ENCODE data around the gene ISCU.
A peak's percentile ranks its signal among the peaks of the same experiment; 100 is the strongest.
"Not testable (repeated sequence)": the region's sequence is repeated elsewhere in the genome, so short reads cannot be mapped to it uniquely, and the experiment has no call there.

ISCU gene

DNA sequence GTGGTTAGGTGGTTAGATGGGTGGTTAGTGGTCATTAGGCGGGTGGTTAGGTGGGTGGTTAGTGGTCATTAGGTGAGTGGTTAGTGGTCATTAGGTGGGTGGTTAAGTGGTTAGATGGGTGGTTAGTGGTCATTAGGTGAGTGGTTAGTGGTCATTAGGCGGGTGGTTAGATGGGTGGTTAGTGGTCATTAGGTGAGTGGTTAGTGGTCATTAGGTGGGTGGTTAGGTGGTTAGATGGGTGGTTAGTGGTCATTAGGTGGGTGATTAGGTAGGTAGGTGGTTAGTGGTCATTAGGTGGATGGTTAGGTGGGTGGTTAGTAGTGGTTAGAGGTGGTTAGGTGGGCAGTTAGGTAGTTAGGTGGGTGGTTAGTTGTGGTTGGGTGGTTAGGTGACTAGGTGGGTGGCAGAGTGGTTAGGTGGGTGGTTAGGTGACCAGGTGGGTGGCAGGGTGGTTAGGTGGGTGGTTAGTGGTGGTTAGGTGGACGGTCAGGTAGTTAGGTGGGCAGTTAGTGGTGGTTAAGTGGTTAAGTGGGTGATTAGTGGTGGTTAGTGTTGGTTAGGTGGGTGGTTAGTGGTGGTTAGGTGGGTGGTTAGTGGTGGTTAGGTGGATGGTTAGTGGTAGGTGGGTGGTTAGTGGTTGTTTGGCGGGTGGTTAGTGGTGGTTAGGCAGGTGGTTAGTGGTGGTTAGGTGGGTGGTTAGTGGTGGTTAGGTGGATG lies 43.5 kb downstream of the ISCU start:
- DNase-seq, result no peak

DNA sequence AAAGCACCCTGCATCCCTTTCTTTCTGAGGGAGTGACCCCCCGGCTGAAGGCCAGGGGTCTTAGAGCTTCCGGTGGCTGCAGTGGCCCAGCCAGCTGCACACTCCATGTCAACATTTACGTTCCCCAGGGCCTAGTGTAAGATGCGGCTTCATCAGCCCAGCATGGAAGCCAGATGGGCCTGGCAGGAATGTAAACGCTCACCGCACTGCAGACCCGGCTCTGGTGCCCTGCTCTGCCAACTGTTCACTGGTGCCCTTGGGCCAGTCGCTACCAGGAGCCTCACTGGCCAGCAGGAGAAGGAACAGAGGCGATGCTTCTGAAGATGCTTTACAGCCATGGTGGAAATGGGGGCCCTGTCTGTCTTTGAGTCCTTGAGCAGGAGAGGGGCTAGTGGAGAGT lies 44.1 kb downstream of the ISCU start:
- no peak for DNase-seq

DNA sequence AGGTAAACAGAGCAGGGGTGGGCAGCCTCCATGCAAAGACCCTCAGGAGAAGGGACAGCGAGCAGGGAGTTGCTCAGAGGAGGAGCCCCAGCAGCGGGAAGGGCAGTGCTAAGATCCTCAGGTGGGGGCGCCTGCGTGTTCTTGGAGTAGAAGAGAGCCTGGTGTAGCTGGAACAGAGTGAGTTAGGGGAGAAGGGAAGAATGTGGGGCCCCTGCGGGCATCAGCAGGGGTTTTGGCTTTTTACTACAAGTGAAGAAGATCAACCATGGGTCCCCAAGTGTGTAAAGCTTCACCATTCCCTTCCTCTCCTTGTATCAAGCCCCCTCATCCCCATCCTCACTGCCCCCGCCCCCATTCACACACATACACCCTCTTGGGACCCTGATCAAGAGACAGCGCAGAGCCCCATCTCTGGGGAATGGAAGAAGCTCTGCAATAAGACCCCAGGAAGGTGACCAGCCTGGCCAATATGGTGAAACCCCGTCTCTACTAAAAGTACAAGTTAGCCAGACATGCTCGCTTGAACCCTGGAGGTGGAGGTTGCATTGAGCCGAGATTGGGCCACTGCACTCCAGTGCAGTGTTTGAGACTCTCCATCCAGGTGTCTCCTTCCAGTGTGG lies 45.7 kb downstream of the ISCU start:
- DNase-seq, result no peak

GRCh38 chr12:108608616-108609015 lies 46.2 kb downstream of the ISCU start:
- DNase-seq, result no peak

- DNase-seq, result no peak
Observed at GRCh38 chr12:108609537-108610335, 47.3 kb downstream of the ISCU start.

DNA sequence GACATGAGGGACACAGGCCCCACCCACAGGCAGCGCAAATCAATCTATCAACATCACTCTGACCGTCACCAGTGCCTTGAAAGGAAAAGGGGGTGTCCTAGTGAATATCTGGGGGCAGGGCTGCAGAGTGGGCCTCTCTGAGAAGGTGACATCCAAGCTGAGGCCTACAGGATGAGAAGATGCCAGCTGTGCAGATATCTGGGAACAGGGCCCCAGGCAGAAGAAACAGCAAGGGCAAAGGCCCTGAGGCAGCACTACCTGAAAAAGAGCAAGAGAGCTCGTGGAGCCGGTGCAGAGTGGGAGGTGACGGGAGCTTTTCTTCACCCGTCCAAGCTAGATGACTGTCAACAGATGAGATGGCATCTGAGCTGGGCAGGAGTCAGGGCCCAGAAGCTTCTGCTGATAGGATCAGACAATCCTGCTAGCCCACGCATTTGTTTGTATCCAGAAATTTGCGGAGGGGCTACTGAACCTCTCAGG lies 48.0 kb downstream of the ISCU start:
- no peak for DNase-seq

- no peak for DNase-seq
Observed at GRCh38 chr12:108610856-108611605, 48.6 kb downstream of the ISCU start.

GRCh38 chr12:108611884-108612415 lies 49.6 kb downstream of the ISCU start:
- DNase-seq, result peak; percentile 53

GRCh38 chr12:108612788-108613282 lies 50.4 kb downstream of the ISCU start:
- DNase-seq, result no peak

DNA sequence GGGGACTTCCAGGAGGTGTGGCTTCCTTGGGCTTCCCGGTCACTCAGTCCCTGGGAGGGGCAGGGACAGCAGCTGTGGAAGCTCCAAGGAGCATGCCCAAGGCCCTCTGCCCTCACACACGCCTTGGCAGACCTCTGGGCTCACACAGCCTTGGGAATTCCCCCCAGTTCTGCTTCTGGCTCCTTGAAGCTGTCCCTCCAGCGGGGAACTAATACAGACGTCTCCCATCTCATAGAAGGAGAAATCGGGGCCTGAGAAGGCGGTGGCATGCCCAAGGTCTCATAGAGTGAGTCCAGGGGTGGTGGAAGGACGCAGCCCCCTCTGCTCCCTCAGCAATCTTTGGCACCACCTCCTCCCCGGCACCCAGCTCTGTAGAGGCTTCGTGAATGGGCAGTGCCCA lies 51.2 kb downstream of the ISCU start:
- no peak for DNase-seq

DNA sequence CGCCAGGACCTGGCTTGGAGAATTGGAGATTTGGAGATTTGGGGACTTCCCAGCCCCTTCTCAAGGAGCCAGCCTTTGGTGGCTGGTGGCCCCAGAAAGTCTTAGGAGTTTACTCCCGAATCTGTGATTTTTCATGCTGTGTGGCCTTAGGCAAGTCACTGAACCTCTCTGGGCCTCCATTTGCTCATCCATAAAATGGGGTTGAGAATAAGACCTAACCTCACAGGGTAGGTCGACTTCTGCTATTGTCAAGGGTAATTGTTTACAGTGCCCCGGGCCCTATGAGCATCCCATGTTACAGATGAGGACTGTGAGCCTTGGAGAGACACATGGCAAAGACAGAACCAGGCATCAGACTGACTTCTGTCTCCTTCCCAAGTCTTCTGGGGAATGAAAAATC lies 51.6 kb downstream of the ISCU start:
- no peak for DNase-seq

DNA sequence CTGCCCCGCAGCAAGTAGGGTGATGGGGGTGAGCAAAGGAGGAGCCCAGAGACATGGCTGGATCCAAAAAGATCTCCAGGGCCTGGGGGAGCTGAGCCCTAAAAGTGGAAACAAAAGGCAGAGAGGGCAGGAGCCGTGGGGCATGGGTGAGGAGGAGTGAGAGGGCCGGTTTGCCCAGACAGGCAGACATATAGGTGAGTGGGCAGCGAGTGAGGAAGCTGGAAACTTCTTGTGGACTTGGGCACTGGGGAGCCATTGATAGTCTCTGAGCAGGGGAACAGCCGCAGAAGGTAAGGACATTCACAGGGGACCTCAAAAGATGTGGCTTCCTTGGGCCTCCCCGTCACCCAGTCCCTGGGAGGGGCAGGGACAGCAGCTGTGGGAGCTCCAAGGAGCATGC lies 52.2 kb downstream of the ISCU start:
- DNase-seq, result no peak

DNA sequence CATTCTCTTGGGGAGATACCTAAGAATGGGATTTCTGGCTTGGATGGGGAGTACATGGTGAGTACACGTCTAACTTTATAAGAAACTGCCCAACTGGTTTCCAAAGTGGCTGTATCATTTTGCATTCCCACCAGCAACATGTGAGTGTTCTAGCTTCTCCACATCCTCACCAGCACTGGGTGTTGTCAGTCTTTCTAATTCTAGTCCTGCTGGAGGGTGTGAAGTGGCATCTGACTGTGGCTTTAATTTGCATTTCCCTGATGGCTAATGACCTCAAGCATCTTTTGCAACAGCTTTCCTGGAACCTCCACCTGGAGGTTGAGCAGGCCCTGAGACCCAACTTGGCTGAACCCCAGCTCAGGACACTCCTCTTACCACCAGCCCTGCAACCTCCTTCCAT lies 53.5 kb downstream of the ISCU start:
- no peak for DNase-seq

DNA sequence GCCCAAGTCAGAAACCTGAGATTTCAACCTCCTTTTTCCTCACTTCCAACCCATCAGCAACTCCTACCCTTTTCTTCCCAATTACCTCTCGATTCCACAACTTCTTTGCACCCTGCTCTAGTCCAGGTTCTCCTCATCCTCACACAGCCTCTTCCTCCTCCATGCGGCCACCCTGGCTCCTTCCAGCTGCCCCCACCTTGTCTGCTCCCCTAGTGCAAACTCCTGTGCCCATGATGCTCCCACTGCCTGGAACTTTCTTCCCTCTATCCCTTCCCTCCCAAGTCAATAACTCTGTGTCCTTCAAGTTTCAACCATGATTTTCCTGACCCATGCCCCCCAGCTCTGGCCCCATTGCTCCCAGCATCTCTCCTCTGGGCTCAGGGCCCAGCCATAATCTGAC lies 54.0 kb downstream of the ISCU start:
- no peak for DNase-seq

GRCh38 chr12:108616941-108617858 lies 54.8 kb downstream of the ISCU start:
- peak; percentile 74 for DNase-seq

DNA sequence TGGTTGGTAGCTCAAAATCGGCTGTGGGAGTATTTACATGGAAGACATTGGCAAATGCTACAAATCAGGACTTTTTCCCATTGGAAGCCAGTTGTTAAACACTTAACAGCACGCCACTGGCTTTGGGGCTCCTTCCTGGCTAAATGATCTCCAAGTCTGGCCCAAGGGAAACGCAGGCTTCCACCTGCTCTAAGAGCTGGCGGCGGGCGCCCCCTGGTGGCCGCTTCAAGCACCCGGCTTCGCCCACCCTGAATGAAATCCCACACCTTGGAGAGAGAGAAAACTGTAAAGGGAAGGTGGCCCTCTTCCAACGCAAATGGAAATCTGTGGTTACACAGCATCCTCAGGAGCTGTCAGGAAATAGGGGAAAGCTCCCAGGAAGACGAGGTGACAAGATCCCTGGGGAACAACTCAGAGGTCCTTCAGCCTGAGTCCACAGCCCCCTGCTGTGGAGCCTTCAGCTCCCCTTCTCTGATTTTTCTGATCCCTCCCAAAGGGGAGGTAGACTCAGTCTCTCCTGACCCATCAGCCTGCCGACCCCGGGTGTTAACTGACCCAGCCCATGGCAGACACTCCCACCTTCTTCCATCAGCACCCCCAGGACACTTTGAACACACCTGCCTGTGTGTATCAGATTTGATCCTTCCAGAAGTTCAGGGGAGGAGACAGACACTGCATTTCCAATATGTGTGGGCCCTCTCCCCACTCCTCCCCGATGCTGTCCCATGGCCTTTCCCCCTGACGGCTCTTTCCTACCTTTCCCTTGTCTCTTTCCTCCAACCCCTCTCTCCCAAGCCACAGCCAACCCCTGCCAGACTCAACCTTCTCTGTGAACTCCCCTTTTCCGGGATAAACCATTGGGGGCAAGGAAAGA lies 55.9 kb downstream of the ISCU start:
- DNase-seq, result peak; percentile 72

DNA sequence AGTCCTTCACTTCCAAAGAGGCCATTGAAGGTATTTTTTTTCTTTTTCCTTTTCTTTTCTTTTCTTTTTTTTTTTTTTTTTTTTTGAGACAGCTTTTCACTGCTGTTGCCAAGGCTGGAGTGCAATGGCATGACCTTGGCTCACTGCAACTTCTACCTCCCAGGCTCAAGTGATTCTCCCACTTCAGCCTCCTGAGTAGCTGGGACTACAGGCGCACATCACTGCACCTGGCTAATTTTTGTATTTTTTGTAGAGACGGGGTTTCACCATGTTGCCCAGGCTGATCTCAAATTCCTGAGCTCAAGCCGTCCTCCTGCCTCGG lies 56.5 kb downstream of the ISCU start:
- DNase-seq, result not testable (repeated sequence)
